Glutamatergic neuron (in vitro differentiated cells): ENCODE results near the gene SCMH1. TPM values are rescaled to one million over a fixed set of nuclear protein-coding genes. Genes with fewer than 3 reads are reported as not detected.
A peak's percentile ranks its signal among the peaks of the same experiment; 100 is the strongest.

ENCODE experiments used
- DNase-seq: peaks from one replicate; pipeline ENCODE4 v3.0.0; 2022
- H3K27ac Mint-ChIP-seq: one replicate; pipeline ENCODE4 v1.8.0; 2020; ENCODE audit warnings: mild to moderate bottlenecking, mixed read lengths, inconsistent platforms; ENCODE audit not compliant: unreplicated experiment
- H3K27me3 Mint-ChIP-seq: one replicate; pipeline ENCODE4 v1.8.0; 2020; ENCODE audit warnings: mild to moderate bottlenecking, moderate library complexity, mixed read lengths, inconsistent platforms; ENCODE audit not compliant: unreplicated experiment
- H3K36me3 Mint-ChIP-seq: one replicate; pipeline ENCODE4 v1.8.0; 2020; ENCODE audit warnings: mild to moderate bottlenecking, mixed read lengths, inconsistent platforms; ENCODE audit not compliant: unreplicated experiment
- H3K4me1 Mint-ChIP-seq: one replicate; pipeline ENCODE4 v1.8.0; 2020; ENCODE audit warnings: mild to moderate bottlenecking, low read depth, mixed read lengths, inconsistent platforms; ENCODE audit not compliant: unreplicated experiment
- H3K4me3 Mint-ChIP-seq: one replicate; pipeline ENCODE4 v1.8.0; 2020; ENCODE audit warnings: mild to moderate bottlenecking, mixed read lengths, inconsistent platforms; ENCODE audit not compliant: unreplicated experiment
- H3K9me3 Mint-ChIP-seq: one replicate; pipeline ENCODE4 v1.8.0; 2020; ENCODE audit warnings: mild to moderate bottlenecking, moderate library complexity, mixed read lengths, inconsistent platforms; ENCODE audit not compliant: unreplicated experiment
- CTCF ChIP-seq: fragments of 200-600 bp; sonication (generic); IDR thresholded peaks from one replicate; pipeline ENCODE4 v1.5.0; 2021; ENCODE audit not compliant: partially characterized antibody, unreplicated experiment
- total RNA-seq: library from RNA; stranded (reverse); fragmentation: NEBNext Ultra II Directional; extraction: Animal tissue kit (Norgen Biotek cat#: 25700); gene quantifications from one replicate; pipeline ENCODE4 v1.2.1, GENCODE V29; 2021; ENCODE audit not compliant: unreplicated experiment

The SCMH1 gene
- total RNA-seq, 1 donor from 2014 or later = 17.8 TPM

- no peak for TF ChIP-seq CTCF
- Mint-ChIP-seq H3K36me3 (peaks cover 5% of the 10 kb centered on the region), H3K27me3 (peaks cover 10% of the 10 kb centered on the region), H3K9me3 (peaks cover 12% of the 10 kb centered on the region), H3K4me3 (peak within 1 kb of the TSS; percentile 99), H3K27ac (peak within 1 kb of the TSS; percentile 99), H3K4me1 (peaks cover 22% of the 10 kb centered on the region)
- peak; percentile 96 for DNase-seq
These were observed 262.7 kb downstream of the SCMH1 start, which contains the start of gene CTPS1 for GRCh38 chr1:40979241-40980067. Gene CTPS1 (plus strand): TSS chr1:40979696. CDS start chr1:40983291, 3,595 bp downstream.

DNA sequence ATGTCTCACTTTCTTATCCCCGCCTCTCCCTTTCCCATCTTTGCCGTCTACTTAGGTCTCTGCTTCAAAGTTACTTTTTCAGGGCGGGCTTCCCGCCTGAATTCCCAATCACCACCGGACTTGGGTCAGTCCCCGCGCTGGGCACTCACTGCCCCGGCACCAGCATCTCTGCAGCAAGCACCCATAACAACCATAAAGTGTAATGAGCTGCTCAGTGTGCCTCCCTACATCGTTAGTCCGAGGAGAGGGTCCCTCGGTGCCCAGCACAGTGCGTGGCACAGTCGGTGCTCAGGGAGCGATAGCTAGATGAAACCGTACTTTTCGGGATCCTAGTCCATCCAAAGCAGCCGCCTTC, 263.2 kb downstream of the SCMH1 start:
- no peak for DNase-seq
- Mint-ChIP-seq H3K27me3 (peaks cover 11% of the 10 kb centered on the region), H3K27ac (peak overlapping the region; percentile 99), H3K9me3 (peaks cover 12% of the 10 kb centered on the region), H3K4me1 (peaks cover 19% of the 10 kb centered on the region), H3K4me3 (peak overlapping the region; percentile 88), H3K36me3 (peaks cover 5% of the 10 kb centered on the region)
- no peak for TF ChIP-seq CTCF

- no peak for DNase-seq
- Mint-ChIP-seq H3K36me3 (peaks cover 5% of the 10 kb centered on the region), H3K4me1 (peaks cover 14% of the 10 kb centered on the region)
These were observed 264.4 kb downstream of the SCMH1 start for GRCh38 chr1:40977716-40978115.

More at GRCh38 chr1:40977716-40978115, 264.4 kb downstream of the SCMH1 start:
- no peak overlapping the region for H3K4me3 Mint-ChIP-seq
- peaks cover 12% of the 10 kb centered on the region for H3K9me3 Mint-ChIP-seq
- peaks cover 13% of the 10 kb centered on the region for H3K27me3 Mint-ChIP-seq
- TF ChIP-seq CTCF = no peak
- H3K27ac Mint-ChIP-seq = no peak overlapping the region

Other genes with a start within 250 kb of the SCMH1 start
- 0.20 TPM for gene SLFNL1, start 220.6 kb downstream of the SCMH1 start, total RNA-seq
- gene FOXO6, start 119.1 kb upstream of the SCMH1 start, total RNA-seq = 11.7 TPM
- not detected for gene EDN2, start 242.4 kb upstream of the SCMH1 start, total RNA-seq